NOMO-1 treated with DMSO at 0.1 percent for 48 hours (cell line): Measurements from ENCODE around the gene CDH4.

ENCODE experiments used
- DNase-seq: peaks from one replicate; lab custom pipeline; 2025; ENCODE audit not compliant: unreplicated experiment; lab: John Stamatoyannopoulos, UW

CDH4 gene

DNA sequence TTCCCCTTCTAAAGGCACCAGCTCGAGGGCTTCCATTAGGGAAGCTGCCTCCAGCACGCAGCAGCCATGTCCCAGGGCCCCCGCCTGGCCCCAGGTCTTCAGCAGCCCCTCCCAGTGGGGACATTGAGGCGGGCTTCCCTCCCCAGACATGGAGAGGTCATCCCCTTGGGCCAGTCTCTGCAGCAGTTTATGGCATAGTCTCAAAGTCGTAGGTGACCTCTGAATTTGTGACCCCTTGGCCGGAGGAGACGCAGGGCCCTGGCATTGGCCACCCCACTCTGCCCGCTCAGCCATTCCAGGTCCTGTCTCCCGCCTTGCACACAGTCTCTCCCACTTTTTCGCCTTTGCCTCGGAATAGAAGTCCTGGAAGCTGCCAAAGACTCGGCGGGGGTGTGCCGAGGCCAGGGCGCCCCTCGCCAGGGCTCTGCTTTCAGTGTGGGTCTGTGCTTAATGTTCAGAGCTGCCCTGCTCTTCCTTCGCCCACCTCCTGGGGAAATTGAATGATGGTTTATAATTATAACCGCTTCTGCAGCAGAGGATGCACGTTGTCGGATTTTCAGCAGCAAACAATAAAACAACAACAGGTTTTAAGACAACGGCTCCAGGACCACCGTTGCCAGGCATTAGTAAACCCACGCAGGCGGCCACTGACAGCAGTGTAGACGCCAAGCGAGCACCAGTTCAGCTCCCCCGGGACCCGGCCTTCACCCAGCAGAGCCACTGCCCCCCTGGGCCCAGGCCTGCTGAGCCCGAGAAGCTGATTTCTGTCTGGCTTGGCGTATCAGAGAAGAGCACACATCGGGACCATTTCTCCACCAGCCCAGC is 626.6 kb downstream of the CDH4 start:
- DNase-seq = no peak

DNA sequence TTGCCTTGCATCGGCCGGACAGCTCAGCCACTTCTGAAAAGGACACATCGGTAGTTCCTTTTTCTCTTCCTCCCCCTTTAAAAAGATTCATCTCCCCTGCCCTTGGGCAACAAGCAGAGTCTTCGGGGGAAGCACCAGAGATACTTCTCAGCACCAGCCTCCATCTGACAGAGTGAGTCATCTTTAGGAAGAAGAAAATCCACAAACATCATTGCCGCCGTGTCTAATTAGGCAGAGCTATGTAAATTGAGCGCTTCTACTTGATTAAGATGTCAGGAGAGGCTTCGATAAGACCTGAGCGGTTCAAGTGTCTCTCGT is 627.2 kb downstream of the CDH4 start:
- no peak for DNase-seq

DNA sequence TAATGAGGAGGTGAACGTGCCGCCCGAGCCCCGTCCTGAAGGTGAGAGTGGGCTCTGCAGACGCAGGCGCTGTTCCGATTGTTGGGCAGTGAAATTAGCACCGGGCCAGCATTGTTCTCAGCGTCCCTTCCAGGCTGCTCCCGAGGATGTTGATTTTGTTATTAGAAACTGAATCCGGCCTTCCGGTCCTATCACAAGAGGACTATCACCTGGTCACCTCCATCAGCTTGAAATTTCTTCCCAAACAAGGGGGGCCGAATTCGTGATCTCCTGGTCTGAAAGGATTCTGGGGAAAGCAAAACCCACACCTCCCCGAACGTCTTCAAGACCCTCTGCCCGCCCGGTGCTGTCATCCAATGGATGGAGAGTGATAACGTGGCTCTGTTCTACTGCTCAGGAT is 627.6 kb downstream of the CDH4 start:
- no peak for DNase-seq

DNA sequence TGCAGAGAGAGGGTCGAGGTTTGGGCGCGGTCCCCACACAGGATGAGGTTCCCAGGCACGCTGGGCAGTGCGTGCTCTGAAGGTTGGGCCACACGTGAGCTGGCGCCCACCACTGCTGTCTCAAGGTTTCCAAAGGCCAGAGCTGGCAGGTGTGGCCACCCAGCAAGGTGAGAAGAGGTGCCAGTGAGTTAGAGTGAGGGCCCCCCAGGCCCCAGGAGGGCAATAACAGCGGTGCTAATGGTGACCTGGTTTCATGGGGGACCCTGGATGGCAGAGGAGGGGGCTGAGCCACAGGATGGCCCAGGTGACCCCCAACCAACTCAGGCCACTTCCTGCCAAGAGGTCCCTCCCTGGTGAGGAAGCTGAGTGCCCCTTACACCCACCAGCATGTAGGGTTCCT is 628.6 kb downstream of the CDH4 start:
- DNase-seq = no peak

DNA sequence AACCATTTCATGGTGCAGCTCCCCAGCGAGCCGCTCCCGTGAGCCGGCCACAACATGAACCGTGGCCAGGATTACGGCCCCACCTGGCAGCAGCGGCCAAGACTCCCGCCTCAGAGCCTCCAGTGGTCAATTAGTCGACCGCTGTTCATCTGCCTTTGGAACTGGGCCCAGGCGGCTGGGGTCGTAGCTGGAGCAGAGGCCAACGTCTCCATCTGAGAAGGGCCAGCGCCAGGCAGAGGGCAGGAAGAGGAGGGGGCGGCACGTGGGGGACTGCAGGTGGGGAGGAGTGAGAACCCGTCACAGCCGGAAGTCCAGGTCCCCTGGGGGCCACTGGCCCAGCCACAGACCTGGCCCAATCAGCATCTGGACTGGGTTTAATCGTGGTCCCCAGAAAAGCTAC is 629.4 kb downstream of the CDH4 start:
- DNase-seq = no peak

DNA sequence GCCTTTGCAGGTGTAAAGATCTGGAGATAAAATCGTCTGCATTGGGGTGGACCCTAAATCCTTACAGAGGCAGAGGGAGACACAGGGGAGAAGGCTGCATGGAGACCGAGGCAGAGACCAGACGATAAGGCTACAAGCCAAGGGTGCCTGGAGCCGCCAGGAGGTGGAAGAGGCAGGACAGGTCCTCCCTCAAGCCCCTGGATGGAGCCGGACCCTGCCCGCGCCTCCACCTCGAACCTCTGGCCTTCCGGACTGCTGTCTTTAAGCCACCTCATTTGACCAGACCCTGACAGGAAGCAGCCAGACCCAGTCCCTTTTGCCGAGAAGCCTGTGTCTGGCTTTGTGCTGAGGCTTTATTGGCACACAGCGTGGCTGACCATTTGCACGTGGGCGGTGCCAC is 629.8 kb downstream of the CDH4 start:
- no peak for DNase-seq

DNA sequence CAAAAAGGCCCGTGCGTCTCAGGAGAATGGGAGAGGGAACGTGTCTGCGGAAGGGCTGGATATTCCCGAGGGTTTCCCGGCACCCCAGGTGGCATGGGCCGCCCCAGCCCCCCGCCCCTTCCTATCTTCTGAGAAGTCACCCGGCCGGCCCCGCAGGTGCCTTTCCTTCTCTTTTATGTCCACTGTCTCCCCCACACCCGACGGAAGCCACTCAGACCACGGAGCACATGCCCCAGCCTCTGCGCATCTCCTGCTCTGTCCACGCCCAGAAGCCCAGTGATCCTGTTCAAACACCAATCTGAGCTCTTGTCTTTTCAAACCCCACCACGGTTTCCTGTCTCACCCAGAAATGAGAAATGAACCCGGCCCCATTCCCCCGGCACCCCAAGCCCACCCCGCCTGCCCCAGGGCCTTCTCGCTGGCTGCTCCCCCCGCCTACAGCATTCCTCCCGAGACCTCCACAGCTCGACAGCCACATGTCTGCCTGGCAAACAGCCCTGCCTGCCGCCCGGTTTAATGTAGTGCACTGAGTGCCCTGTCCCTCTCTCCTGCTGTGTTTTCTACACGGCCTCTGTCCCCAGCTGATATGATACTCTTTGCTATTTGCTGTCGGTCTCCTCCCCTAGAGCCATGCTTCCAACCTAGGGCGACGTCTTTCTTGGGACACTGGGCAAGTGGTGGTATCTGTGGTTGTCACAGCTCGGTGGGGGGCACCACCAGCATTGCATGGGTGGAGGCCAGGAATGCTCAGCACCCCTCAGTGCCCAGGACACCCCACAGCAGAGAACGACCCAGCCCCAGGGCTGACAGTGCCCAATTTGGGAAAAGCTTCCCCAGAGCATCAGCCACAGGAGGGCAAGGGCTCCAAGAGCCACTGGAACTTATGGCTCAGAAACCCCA is 630.9 kb downstream of the CDH4 start:
- DNase-seq = no peak

DNA sequence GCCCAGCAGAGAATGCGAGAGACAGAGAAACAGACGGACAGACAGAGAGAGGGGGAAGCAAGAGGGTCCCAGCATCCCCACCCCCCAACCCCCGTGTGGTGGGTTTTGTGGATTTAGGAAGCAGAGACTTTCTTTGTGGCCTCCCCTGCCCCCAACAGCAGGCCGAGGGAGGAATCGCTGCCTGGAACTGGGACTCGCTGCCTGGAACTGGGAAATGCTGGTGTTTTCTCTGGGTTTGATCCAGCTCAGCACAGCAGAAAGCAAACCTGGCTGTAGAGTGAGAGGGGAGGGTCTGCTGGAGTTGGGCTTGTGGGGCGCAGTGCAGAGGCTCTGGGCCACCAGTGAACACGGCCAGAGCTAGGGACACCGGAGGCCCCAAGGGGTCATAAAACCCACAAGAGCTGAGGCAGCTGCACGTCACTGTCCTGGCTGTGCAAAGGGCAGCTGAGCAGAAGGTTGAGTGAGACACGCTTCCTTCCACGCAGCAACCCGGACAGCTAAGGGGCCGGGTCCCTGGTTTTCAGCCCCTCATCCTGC is 631.9 kb downstream of the CDH4 start:
- no peak for DNase-seq

DNA sequence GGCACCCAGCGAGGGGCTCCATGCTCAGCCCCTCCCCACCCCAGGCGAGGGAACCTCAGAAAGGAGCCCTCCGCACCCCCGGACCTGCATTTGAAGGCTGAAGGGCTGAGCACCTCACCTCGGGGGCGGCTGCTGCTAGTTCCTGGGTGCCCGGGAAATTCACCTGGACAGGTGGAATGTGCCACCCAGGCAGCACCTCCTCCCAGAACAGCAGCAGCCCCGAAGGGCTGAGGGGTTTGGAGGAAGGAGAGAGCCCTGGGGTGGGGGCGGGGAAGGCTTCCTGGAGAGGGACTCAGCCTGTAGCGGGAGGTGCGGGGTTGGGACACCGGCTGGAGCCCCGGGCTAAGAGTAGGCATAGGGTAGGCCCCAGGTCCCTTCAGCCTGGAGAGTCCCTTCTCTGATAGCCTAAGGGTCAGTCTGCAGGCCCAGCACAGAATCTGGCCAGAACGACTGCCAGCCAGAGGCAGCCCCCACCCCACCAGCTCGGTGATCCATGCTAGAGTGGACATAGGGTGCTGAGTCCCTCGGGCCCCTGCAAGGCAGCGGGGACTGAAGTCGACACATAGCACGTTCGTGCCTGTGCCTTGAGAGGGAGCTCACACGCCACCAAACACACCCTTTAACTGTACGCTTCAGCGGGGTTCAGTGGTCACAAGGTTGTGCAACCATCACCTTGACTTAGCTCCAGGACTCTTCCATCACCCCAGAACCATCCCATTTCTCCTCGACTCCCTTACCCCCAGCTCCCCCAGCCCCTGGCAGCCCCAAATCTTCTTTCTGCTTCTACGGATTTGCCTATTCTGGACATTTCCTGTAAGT is 632.7 kb downstream of the CDH4 start:
- no peak for DNase-seq

DNA sequence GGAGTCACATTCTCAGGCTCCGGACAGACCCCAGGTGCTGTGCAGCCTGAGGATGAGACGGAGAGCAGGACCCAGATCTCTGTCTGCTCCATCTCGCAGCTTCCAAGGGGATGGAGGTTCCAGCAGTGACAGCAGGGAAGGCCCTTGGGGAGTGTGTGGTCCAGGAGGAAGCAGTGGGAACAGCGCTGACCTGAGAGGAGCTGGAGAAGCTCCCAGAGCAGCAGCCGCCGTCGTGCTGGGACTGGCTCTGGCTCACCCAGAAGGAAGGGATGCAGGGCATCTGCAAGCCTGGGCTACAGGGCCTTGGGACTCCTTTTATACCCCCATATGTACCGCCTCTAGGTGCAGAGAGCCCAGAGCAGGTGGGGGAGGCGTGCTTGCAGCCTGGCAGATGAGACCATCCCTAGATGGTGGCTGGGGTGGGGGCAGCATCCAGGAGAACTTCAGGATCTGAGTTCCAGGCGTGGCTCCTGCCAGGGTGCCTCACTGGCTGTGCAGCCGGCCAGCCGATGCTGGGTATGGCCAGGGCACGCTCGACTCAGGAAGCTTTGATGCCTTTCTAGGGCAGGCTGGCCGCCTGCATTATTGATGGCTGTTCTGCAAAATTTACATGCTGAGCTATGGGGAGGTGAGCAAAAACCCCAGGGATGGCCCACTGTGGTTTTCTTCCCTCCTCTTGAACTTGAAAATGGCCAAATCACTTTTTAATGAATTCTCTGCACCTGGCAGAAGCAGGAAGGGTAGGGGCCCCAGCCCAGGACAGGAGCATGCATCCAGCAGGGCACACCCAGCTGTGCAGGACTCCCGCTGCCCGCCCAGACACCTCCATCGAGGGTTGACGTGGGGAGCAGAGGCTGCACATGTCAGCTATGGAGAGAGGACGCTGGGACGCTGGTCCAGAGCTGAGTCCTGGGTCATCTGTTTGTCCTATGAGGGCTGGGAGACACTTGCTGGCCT is 634.0 kb downstream of the CDH4 start:
- DNase-seq = no peak

DNA sequence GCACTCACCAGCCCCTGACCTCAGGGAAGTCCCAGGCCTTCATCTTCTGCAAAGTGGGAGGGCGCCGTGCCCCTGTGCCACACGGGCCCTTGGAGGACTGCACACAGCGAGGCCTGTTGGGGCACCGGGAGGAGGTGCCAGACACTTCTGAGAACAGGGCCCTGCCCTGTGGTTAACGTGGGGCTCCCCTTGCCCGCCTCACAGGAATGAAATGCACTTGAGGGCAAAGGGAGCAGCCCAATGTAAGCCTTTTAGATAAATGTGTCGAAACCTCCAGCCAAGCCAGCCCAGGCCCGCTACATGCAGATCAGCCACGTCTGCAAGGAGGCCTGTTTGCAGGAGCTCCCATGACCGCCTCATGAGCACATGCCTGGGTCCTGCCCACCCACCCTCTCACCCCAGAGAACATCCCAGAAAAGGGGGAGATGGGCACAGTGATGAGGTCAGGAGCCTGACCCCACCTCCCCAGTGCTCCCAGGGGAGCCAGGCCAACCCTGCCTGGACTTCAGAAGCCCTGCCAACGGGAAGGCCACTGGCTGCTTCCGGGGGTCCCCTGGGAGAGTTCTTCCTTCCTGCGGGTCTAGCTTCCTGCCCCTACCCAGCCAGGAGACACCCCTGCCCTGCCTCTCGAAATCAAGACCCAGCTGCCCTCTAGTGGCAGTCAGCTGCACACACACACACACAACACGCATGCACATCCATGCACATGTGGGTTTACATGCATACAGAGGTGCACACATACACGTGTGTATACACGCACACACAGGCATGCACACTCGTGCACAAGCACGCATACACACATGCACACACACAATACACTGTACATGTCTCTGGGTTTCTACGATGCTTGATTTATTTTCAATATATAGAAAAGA is 634.9 kb downstream of the CDH4 start:
- DNase-seq = no peak

DNA sequence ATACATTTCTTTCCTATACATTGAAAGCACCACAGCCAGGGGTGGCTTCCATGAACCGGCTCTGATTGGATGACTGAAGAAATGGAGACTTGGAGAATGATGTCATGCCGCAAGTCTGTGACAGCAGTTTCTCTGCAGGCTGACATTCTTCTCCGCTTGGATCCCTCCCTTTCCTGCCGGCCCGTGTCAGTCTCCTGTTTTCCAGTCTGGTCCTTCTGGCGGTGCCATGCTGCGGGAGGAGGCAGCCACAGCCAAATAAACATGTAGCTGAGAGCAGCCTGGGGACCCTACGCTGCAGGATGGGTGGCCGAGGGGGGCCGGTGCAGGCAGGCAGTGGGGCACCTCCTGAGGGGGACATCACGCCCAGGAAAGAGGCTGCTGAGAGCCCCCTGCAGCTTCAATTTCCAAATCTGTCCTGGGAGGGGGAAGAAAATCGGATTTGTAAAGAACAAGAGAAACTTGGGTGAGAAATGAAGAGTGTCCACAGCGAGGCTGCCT is 635.6 kb downstream of the CDH4 start:
- DNase-seq = no peak

DNA sequence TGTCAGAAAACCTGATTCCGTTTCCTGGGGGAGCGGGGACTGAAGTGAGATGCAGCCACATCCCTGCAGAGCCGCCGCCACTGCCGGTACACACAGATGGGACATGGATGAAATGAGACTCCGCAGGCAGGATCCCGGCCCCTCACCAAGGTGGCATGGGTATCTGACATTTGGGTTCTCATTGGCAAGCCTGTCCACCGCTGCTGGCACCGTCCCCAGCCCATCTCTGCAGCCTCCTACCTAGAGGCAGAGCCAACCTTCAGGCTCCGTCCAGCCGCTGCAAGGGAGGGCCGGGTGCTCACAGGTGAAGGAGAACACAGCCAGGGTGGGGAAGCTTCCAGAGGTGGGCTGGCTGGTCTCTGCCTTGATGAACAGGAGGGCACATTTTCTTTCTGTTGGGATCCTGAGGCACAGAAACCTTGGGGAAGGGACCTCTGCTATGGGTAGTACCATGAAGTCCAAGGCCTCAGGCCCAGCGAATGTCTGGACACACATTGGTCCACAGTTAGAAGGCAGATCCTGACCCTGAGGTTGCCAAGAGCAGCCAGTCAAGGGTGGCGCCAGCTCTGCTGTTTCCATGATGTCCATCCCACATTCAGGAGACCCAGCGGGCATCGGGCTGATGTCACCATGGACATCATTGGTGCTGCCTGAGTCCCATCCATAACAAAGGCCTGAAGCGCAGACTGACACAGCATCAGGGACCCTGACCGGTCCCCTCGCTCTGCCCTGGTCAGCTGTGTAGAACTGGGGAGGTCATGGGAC is 636.2 kb downstream of the CDH4 start:
- no peak for DNase-seq

DNA sequence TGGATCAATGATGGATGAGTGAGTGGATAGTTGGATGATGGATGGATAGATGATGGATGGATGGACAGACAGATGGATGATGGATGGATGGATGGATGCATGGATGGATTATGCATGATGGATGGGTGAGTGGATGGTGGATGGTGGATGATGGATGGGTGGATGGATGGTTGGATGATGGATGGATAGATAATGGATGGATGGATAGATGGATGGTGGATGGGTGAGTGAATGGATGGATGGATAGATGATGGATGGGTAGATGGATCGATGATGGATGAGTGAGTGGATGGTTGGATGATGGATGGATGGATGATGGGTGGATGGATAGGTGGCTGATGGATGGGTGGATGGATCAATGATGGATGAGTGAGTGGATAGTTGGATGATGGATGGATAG is 637.6 kb downstream of the CDH4 start:
- DNase-seq = no peak

DNA sequence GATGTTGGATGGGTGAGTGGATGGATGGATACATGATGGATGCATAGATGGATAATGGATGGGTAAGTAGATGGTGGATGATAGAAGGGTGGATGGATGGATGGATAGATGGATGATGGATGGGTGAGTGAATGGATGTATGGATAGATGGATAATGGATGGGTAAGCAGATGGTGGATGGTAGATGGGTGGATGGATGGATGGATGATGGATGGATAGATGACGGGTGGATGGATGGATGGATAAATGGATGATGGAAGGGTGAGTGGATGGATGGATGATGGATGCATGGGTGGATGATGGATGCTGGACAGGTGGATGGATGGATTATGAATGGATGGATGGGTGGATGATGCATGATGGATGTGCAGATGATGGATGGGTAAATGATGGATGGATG is 638.1 kb downstream of the CDH4 start:
- DNase-seq = no peak

DNA sequence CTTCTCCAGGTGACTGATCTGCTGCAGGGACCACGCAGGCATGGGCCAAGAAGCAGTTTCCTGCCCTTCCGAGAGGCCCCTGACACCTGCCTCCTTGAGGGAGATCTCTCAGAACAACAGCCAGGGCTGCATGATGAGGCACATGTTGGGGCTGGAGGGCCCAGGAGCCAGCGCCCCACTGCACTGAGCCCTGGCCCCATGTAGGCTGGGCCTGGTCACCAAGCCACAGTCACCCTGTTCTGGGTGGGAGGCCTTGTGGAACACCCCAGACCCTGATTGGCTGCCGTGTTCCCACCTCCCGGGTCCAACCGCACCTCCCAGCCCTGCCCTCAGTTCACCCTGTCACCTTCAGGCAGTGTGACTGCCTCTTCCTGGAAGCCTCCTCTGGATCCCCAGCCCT is 639.4 kb downstream of the CDH4 start:
- DNase-seq = no peak

DNA sequence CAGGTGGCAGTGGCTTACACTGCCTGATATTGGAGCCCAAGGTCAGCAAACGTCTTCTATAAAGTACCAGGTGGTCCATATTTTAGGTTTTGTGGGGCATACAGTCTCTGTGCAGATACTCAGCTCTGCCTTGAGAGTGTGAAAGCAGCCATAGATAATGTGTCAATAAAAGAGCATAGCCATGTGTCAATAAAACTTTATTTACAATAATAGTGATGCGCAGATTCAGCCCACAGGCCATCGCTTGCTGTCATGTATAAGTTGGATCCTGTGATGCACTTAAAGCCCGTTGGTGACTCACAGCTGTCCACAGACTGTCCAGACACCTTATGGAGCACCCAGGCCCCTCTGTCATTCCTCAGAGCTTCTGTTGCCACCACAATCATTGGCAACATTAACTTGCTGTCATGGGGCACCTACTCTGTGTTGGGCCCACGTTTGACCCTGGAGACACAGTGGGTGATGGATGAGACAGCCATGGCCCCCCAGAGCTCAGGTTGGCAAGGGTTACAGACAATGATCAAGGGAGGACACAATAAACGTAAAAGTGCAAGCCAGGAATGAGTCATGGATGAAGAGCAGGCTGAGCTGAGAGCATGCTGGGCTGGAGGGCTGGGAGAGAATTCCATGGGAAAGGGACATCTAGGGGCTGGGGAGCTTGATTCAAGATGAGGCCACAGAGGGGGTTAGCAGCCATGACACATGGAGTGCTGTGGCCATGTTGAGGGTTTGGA is 640.0 kb downstream of the CDH4 start:
- DNase-seq = no peak

DNA sequence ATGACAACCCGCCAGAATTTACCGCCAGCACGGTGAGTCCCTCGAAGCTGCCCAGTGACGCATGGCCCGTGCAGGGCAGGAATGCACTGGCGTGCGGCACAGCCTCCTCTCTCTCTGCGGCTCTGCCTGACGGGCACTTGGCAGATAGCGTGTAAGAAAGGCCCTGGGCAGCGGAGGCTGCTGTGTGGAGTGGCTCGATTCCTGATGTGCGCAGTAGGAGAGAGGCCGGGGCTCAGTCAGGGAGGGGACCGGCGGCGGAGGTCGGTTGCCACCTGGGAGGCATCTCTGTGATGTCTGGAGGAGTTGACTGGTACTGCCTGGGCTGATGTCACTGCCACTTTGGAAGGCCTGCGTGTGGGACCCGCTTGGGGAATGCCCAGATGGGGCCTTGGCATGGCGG is 643.0 kb downstream of the CDH4 start:
- no peak for DNase-seq
